NT2/D1 (cell line): ENCODE measurements around the gene DUS1L.

Experiments
- SUZ12 ChIP-seq: IDR thresholded peaks from 2 replicates; pipeline ENCODE4 v1.6.1; 2011; ENCODE audit not compliant: insufficient read length, insufficient read depth; ENCODE audit errors: extremely low read depth
- YY1 ChIP-seq: IDR thresholded peaks from 2 replicates; pipeline ENCODE4 v1.6.1; 2011; ENCODE audit not compliant: insufficient read length, insufficient read depth
- ZNF274 ChIP-seq: IDR thresholded peaks from 2 replicates; pipeline ENCODE4 v1.6.1; 2011; ENCODE audit warnings: mild to moderate bottlenecking, low read depth, low read length

DNA sequence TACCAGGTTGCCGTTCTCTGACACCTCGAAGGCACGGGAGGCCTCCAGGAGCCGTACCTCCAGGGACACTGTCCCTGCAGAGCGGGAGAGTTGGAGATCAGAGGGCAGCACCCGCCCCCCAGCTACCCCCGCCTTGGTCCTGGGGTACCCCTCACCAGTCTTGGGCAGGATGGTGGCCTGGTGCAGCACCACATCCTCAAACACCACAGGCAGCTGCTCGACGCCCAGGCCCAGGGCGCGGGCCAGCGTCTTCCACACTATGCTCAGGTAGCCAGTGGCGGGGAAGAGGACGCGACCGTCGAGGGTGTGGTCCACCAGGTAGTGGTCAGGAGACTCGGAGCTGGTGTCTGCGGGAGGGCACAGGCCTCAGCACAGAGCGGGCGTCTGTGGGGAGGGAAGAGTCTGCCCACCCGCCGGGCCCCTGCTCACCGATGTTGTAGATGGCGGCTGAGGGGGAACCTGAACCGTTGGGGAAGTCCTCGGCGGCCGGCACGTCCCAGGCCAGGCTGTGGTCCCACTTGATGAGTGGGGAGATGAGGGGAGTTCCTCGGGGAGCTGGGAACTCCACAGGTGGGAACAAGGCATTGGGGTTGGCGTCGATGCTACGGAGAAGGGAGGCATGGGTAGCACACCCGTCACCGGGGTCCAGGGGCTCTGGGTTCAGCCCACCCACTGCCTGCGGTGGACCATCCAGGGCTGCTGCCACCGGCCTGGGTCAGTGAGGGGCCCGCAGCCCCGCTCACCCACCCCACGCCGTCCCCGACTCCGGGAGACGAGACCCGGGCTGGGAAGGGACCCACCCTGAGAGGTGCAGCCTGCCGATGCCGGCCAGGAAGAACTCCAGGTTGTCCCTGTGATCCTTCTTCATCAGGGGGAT lies 22.6 kb upstream of the DUS1L start:
- no peak for TF ChIP-seq YY1
- TF ChIP-seq ZNF274, result no peak
- TF ChIP-seq SUZ12, result no peak
